ENCODE results near the gene DAG1.

DAG1 gene

DNA sequence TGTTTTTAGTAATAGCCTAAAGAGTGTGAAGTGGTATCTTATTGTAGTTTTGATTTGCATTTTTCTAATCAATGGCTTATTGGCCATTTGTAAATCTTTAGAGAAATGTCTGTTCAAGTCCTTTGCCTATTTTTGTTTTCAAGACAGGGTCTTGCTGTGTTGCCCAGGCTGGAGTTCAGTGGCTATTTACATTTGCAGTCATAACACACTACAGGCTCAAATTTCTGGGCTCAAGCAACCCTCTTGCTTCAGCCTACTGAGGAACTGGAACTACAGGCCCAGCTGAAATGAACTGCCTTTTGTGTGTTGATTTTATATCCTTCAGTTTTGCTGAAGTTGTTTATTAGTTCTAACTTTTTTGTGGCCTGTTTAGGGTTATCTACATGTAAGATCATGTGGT is 112.1 kb downstream of the DAG1 start:
- DNase-seq (ENCODE audit: extremely low read depth, low read depth), result no peak

More for the DNA sequence above, 112.1 kb downstream of the DAG1 start:
- TF ChIP-seq, protein P1, sequence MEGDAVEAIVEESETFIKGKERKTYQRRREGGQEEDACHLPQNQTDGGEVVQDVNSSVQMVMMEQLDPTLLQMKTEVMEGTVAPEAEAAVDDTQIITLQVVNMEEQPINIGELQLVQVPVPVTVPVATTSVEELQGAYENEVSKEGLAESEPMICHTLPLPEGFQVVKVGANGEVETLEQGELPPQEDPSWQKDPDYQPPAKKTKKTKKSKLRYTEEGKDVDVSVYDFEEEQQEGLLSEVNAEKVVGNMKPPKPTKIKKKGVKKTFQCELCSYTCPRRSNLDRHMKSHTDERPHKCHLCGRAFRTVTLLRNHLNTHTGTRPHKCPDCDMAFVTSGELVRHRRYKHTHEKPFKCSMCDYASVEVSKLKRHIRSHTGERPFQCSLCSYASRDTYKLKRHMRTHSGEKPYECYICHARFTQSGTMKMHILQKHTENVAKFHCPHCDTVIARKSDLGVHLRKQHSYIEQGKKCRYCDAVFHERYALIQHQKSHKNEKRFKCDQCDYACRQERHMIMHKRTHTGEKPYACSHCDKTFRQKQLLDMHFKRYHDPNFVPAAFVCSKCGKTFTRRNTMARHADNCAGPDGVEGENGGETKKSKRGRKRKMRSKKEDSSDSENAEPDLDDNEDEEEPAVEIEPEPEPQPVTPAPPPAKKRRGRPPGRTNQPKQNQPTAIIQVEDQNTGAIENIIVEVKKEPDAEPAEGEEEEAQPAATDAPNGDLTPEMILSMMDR (IDR thresholded peaks at IDR 0.05; ENCODE audit: low read depth, low read length), result no peak

Data from AG09319 (cell line).